GM12872 (cell line): ENCODE measurements around the gene GHSR.

Source experiments
- CTCF ChIP-seq: IDR thresholded peaks from 3 replicates; pipeline ENCODE4 v1.5.1; 2011; ENCODE audit warnings: low read depth, mild to moderate bottlenecking, low read length, moderate library complexity; ENCODE audit not compliant: insufficient read depth

Gene GHSR

GRCh38 chr3:172402892-172403643 is 45.2 kb downstream of the GHSR start:
- no peak for TF ChIP-seq CTCF

- TF ChIP-seq CTCF: no peak
These were observed 46.2 kb downstream of the GHSR start for GRCh38 chr3:172402090-172402489.

GRCh38 chr3:172398484-172398883 is 49.8 kb downstream of the GHSR start:
- no peak for TF ChIP-seq CTCF

- no peak for TF ChIP-seq CTCF
These were observed 50.4 kb downstream of the GHSR start for GRCh38 chr3:172397716-172398405.

GRCh38 chr3:172396400-172396799 is 51.9 kb downstream of the GHSR start:
- TF ChIP-seq CTCF: no peak

GRCh38 chr3:172394692-172395091 is 53.6 kb downstream of the GHSR start:
- TF ChIP-seq CTCF: no peak
